Activated naive CD8-positive, alpha-beta T cell treated with anti-CD3 and anti-CD28 coated beads for 36 hours (primary cell): ENCODE data around the gene MAML3. TPM values are rescaled to one million over a fixed set of nuclear protein-coding genes. Genes with fewer than 3 reads are reported as not detected.

ENCODE experiments used
- DNase-seq: peaks from one replicate; pipeline ENCODE4 v3.0.0; 2021
- H3K27ac Mint-ChIP-seq: one replicate; pipeline ENCODE4 v1.8.0; 2022; ENCODE audit warnings: mild to moderate bottlenecking, moderate library complexity, mixed read lengths
- H3K27me3 Mint-ChIP-seq: one replicate; pipeline ENCODE4 v1.8.0; 2022; ENCODE audit warnings: mild to moderate bottlenecking, mixed read lengths
- H3K36me3 Mint-ChIP-seq: one replicate; pipeline ENCODE4 v1.8.0; 2021; ENCODE audit warnings: mild to moderate bottlenecking, mixed read lengths
- H3K4me1 Mint-ChIP-seq: one replicate; pipeline ENCODE4 v1.8.0; 2021; ENCODE audit warnings: mixed read lengths
- H3K4me3 Mint-ChIP-seq: one replicate; pipeline ENCODE4 v1.8.0; 2022; ENCODE audit warnings: mild to moderate bottlenecking, moderate library complexity, mixed read lengths
- H3K9me3 Mint-ChIP-seq: one replicate; pipeline ENCODE4 v1.8.0; 2022; ENCODE audit warnings: mixed read lengths
- total RNA-seq, 2 experiments: library from RNA; stranded (reverse); gene quantifications; one replicate each; pipeline ENCODE4 v1.2.3, GENCODE V29; 2021

Gene MAML3
- total RNA-seq, 2 experiments from 2014 or later = 2.1 to 2.3 TPM

GRCh38 chr4:140020457-140021361 lies 133.3 kb downstream of the MAML3 start:
- Mint-ChIP-seq H3K4me1 (peaks cover 2% of the 10 kb centered on the region), H3K4me3 (no peak overlapping the region), H3K27me3 (no peaks in the 10 kb centered on the region), H3K36me3 (no peaks in the 10 kb centered on the region), H3K27ac (no peak overlapping the region), H3K9me3 (no peaks in the 10 kb centered on the region)
- DNase-seq = no peak

DNA sequence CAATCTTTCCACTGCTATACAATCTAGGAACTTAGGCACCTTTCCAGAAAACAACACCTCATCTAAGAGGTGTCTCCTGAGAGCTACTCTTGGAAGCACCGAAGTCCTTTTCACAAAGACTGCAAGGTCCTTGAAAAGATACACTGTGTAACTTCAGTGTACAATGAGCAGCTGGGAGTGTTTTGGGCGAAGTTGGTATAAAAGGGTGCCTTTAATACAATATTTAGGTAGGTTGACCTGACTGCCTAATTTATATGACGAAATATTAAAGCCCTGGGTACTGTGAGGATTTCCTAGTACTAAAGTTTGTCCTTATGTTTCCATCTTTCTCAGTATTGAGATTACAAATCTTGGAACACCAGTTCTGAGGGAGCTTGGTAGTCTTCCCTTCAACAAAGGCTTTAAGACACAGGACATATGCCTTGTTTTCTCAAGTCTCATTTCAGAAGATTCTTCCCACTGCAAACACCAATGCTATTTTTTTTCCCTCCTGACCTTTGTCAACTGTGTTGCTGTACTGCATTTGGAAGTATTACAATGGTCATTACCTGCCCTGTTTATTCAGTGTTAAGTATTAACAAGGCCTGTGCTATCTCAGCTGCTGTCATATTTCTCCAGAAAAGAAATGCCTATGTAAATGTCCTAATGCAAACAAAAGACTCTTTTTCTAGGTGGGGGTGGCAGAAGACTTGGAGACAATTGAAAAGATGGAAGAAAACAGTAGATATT lies 134.2 kb downstream of the MAML3 start:
- Mint-ChIP-seq H3K9me3 (no peaks in the 10 kb centered on the region), H3K4me3 (no peak overlapping the region), H3K36me3 (no peaks in the 10 kb centered on the region), H3K4me1 (peaks cover 2% of the 10 kb centered on the region), H3K27me3 (no peaks in the 10 kb centered on the region), H3K27ac (no peak overlapping the region)
- DNase-seq = no peak

DNA sequence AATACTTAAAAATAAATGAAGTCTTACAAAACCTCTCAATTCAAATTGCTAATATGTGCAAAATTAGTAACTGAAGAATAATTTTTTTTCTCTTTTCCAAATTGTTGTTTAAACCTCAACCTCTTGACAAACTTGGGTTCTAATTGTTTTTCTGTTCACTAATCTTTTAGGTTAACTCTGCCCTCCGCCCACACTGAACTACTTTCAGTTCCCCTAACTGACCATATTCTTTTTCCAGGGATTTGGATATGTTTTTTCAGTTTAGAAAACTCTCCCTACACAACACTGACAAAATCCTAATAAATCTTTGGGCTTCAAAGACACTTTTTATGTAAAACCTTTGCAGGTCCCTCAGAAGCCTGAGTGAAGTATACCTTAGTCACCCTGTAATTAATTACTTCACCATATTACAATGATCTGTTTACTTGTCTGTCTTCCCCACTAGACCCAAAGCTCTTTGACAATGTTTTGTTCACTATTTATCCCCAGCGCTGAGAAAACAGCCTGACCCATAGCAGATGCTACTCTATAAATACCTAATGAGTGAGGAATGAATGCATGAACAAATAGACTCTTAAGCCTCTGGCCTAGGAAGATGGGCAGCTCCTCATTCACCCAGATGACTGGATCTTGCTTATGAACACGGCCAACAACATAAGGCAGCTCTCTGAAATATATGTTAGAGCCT lies 134.9 kb downstream of the MAML3 start:
- H3K27ac Mint-ChIP-seq = no peak overlapping the region
- no peaks in the 10 kb centered on the region for H3K9me3 Mint-ChIP-seq
- H3K36me3 Mint-ChIP-seq = no peaks in the 10 kb centered on the region
- H3K4me1 Mint-ChIP-seq = peaks cover 2% of the 10 kb centered on the region
- no peaks in the 10 kb centered on the region for H3K27me3 Mint-ChIP-seq
- no peak overlapping the region for H3K4me3 Mint-ChIP-seq
- no peak for DNase-seq

- Mint-ChIP-seq H3K27ac (no peak overlapping the region), H3K27me3 (no peaks in the 10 kb centered on the region), H3K4me3 (no peak overlapping the region), H3K36me3 (no peaks in the 10 kb centered on the region), H3K4me1 (peaks cover 7% of the 10 kb centered on the region), H3K9me3 (no peaks in the 10 kb centered on the region)
- no peak for DNase-seq
These were observed 139.7 kb downstream of the MAML3 start for GRCh38 chr4:140014284-140014683.

GRCh38 chr4:140012688-140013486 lies 141.1 kb downstream of the MAML3 start:
- Mint-ChIP-seq H3K27ac (no peak overlapping the region), H3K27me3 (no peaks in the 10 kb centered on the region), H3K4me1 (peaks cover 5% of the 10 kb centered on the region), H3K9me3 (no peaks in the 10 kb centered on the region), H3K36me3 (no peaks in the 10 kb centered on the region), H3K4me3 (no peak overlapping the region)
- peak; percentile 33 for DNase-seq

GRCh38 chr4:140005699-140006098 lies 148.3 kb downstream of the MAML3 start:
- Mint-ChIP-seq H3K27ac (no peak overlapping the region), H3K4me1 (no peaks in the 10 kb centered on the region), H3K4me3 (no peak overlapping the region), H3K9me3 (no peaks in the 10 kb centered on the region), H3K27me3 (no peaks in the 10 kb centered on the region), H3K36me3 (no peaks in the 10 kb centered on the region)
- DNase-seq = no peak

DNA sequence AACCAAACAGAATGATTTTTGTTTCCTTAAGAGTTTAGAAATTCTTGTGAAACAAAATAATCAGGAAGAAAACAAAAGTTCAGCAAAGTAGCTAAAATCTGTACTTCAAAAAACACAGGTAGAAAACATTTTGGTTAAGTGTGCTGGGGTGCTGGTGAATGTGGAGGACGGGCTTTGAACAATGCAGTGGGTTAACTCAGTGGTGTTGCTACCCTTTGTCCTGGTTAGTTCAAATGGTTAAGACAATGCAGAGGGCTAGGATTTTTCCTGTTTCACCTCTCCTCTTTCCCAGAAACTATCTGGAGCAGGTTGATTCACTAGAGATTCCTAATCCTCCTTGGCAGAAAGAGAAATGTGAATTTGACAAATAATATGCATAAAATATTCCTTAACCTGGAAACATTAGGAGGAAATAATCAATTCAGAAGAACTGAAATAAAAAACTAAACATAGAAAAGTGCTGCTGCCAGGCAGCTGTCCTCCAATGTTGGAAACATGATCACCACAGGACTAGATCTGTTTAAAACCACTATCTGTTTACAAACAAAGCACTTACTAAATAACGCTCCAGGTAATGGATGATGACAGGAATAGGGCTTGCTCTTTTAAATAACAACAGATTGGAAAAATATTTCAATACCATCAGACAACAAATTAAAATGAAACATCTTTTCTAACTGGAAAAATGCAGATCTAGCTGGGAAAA lies 148.9 kb downstream of the MAML3 start:
- no peak for DNase-seq
- no peak overlapping the region for H3K27ac Mint-ChIP-seq
- H3K4me3 Mint-ChIP-seq = no peak overlapping the region
- H3K27me3 Mint-ChIP-seq = no peaks in the 10 kb centered on the region
- no peaks in the 10 kb centered on the region for H3K9me3 Mint-ChIP-seq
- H3K4me1 Mint-ChIP-seq = no peaks in the 10 kb centered on the region
- no peaks in the 10 kb centered on the region for H3K36me3 Mint-ChIP-seq

DNA sequence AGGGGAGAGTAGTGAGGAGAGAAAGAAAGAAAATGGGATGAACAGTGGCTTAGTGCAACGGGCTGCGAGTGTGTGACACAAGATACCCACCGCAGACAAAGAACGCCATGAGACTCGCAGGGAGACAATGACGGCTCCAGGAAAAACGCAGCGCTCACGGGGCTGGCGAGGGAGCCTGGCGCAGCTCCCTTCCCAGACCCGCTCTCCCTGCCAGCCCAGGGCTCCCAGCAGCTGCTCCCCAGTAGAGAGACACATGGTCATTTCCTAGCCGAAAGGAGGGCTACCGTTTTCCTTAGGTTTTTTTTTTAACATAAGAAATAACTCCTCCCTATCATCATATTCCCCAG lies 149.5 kb downstream of the MAML3 start:
- Mint-ChIP-seq H3K27me3 (no peaks in the 10 kb centered on the region), H3K4me1 (no peaks in the 10 kb centered on the region), H3K27ac (no peak overlapping the region), H3K4me3 (no peak overlapping the region), H3K9me3 (no peaks in the 10 kb centered on the region), H3K36me3 (no peaks in the 10 kb centered on the region)
- no peak for DNase-seq

- no peaks in the 10 kb centered on the region for H3K4me1 Mint-ChIP-seq
- H3K4me3 Mint-ChIP-seq = no peak overlapping the region
- no peak overlapping the region for H3K27ac Mint-ChIP-seq
- no peaks in the 10 kb centered on the region for H3K9me3 Mint-ChIP-seq
- no peak for DNase-seq
- H3K36me3 Mint-ChIP-seq = no peaks in the 10 kb centered on the region
- H3K27me3 Mint-ChIP-seq = no peaks in the 10 kb centered on the region
These were observed 150.0 kb downstream of the MAML3 start for GRCh38 chr4:140003876-140004548.

DNA sequence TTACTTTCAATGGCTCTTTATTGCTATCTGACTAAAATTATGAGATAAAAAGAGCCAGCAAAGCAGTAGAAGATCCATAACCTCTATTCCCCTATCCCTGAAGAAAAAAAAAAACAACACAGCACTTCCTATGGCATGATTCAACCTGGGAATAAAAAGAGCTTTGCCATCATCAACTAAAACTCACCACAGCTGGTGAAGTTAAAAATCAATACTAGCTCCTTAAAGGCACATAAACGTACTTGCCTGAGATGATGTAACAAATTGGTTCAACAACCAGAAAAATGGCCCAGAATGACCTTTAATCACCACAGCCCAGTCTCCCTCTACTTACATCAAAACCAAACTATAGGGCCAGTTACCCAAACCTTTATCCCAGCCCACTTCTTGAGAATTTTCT lies 153.8 kb downstream of the MAML3 start:
- Mint-ChIP-seq H3K27me3 (no peaks in the 10 kb centered on the region), H3K4me3 (no peak overlapping the region), H3K27ac (no peak overlapping the region), H3K9me3 (peaks cover 5% of the 10 kb centered on the region), H3K36me3 (no peaks in the 10 kb centered on the region), H3K4me1 (no peaks in the 10 kb centered on the region)
- no peak for DNase-seq

DNA sequence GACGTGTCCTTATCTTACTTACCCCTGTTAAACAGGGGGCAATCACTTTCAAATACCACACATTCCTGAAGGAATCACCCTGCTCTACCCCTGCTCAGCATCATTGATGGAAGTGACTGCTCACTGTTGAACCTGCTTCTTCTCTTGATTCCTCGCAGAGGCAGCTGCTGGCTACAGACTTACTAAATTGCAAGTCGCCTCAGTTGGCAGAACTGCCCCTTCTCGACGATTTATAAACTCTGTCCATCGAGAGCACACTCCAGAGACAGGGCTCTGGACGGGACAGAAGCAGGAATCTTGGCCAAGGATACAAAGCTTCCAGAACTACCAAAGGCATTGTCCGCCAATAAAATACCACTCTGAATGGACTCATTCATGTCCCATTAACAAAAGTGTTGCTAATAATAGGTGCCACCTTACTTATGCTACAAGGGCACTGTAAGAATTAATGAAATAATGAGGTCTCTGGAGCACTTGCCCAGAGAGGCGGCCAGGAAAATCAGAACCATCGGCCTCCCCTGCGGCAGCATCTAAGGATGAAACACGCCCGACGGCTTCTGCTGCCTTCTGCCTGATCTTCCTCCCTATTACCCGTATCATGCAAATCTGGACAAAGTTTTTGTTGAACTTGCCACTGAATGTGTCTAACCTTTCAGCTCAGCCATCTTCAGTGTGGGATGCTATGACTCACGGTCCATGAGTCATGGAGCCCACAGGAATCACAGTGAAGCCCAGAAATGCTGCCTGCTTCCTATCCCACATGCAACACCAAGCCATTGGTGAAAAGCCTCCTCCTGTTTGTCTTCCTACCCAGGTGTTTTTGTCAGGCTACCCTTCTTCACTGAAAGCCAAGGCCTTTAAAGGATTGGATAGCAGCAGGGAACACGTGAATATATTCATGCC lies 164.9 kb downstream of the MAML3 start:
- H3K4me3 Mint-ChIP-seq = no peak overlapping the region
- H3K27ac Mint-ChIP-seq = no peak overlapping the region
- H3K27me3 Mint-ChIP-seq = no peaks in the 10 kb centered on the region
- H3K4me1 Mint-ChIP-seq = peaks cover 9% of the 10 kb centered on the region
- DNase-seq = peak; percentile 51
- H3K36me3 Mint-ChIP-seq = no peaks in the 10 kb centered on the region
- peaks cover 2% of the 10 kb centered on the region for H3K9me3 Mint-ChIP-seq

DNA sequence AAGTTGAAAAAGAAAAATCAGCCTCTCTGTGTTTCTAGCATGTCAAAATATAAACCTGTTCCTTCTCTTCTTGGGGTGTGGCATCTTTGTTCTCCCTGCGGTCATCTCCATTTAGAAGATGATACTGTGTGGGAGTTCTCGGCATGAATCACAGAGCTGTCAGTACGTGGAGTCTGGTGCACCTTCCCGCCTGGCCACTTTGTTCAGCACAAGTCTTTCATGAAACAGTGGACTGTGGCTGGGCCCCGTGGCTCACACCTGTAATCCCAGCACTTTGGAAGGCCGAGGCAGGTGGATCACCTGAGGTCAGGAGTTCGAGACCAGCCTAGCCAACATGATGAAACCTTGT lies 166.5 kb downstream of the MAML3 start:
- Mint-ChIP-seq H3K4me3 (no peak overlapping the region), H3K27ac (no peak overlapping the region), H3K36me3 (no peaks in the 10 kb centered on the region), H3K4me1 (peaks cover 9% of the 10 kb centered on the region), H3K27me3 (no peaks in the 10 kb centered on the region), H3K9me3 (peaks cover 2% of the 10 kb centered on the region)
- no peak for DNase-seq
